HG03064 (cell line): ENCODE results near the gene CXCL8.
"Not testable (repeated sequence)": the region's sequence is repeated elsewhere in the genome, so short reads cannot be mapped to it uniquely, and the experiment has no call there.

Experiments
- ATAC-seq: cut with Tn5 transposase; IDR thresholded peaks from one replicate; pipeline ENCODE4 v1.9.1; 2021; ENCODE audit warnings: low read depth; ENCODE audit not compliant: unreplicated experiment

Gene CXCL8

DNA sequence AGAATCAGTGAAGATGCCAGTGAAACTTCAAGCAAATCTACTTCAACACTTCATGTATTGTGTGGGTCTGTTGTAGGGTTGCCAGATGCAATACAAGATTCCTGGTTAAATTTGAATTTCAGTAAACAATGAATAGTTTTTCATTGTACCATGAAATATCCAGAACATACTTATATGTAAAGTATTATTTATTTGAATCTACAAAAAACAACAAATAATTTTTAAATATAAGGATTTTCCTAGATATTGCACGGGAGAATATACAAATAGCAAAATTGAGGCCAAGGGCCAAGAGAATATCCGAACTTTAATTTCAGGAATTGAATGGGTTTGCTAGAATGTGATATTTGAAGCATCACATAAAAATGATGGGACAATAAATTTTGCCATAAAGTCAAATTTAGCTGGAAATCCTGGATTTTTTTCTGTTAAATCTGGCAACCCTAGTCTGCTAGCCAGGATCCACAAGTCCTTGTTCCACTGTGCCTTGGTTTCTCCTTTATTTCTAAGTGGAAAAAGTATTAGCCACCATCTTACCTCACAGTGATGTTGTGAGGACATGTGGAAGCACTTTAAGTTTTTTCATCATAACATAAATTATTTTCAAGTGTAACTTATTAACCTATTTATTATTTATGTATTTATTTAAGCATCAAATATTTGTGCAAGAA is 2.3 kb downstream of the CXCL8 start:
- no peak for ATAC-seq

DNA sequence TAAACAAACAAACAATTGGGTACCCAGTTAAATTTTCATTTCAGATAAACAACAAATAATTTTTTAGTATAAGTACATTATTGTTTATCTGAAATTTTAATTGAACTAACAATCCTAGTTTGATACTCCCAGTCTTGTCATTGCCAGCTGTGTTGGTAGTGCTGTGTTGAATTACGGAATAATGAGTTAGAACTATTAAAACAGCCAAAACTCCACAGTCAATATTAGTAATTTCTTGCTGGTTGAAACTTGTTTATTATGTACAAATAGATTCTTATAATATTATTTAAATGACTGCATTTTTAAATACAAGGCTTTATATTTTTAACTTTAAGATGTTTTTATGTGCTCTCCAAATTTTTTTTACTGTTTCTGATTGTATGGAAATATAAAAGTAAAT is 2.9 kb downstream of the CXCL8 start:
- ATAC-seq: no peak

DNA sequence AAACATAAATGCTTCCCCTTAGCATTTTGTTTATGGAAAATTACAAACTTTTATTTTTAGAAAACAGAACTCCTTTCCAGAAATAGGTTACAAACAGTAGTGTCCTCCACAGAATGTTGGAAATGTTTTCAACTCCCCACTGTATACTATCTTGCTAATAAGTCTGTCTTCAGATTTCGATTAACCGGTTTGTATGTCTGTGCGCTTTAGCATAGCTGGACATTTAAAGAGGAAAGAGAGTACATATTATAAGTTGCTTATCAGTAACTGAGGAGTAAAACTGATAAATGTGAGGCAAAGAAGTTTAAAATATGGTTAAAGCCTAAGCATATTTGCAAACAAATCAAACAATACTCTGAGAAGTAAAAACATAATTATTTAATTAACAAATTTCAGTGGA is 3.4 kb downstream of the CXCL8 start:
- no peak for ATAC-seq

DNA sequence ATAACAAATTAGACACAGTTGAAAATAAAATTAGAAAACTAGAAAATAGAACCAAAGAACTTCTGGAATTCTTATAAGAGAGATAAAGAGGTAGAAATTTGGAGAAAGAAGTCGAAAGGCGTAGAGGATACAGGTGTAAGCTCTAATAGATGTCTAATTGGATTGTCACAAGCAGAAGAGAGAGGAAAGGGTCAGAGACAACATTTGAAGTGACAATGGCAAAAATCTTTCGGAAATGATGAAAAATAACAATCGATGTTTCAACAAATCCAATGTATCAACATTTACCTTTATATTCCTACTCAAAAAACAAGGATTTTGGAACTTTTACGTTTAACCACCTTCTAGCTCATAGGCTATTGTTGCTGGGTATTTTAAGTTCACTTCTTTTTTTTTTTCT is 3.8 kb downstream of the CXCL8 start:
- ATAC-seq: no peak

DNA sequence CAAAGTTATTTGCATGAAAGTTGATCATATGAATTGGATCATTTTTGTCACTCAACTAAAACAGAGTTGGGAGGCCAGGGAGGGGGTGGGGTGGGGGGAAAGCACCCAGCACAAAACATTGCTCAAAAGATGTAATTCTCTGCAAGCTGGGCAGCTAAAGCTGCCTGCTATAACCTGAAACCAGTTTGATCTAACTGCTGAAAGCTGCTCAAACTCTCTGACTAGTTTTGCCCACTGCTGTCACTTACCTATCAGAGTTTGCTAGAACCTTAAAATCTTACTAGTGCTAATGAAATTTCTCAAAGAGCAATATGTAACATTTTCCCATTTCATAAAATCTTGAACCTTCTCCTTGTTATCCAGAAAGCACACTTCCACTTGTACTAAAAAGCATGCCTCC is 10.4 kb downstream of the CXCL8 start:
- no peak for ATAC-seq

DNA sequence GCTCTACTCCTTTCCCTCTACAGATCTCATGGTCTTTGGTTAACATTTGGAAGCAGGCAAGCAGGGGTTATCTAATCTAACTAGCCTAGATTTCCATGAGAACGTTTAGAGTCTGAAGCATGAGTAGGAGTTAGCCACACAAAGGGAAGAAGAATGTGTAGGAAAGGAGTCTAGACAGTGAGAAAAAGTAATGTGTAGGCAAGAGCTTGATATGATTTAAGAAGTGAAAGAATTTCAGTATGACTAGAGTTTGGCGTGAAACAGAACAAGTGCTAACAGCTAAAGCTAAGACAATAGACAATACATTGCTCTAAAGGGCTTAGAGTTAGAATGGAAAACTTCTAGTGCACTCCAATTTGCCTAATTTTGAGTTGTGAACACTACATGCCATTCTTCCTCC is 10.8 kb downstream of the CXCL8 start:
- ATAC-seq: no peak

DNA sequence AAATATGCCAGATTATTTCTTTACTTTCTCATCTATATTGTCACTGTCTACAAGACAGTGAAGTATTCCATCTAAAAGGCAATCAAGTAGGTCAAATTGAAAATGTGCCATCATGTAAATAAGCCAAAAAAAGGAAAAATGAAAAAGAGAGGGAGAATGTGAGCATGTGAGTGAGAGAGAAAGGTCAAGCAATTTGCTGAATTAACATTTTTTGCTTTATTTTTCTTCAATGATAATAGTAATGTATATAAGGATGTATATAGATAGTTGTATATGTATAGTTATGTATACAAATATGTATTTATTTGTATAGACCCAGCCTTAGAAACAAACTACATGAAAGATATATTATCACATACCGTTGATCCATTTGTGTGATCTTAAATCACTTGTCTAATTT is 11.5 kb downstream of the CXCL8 start:
- ATAC-seq: no peak

DNA sequence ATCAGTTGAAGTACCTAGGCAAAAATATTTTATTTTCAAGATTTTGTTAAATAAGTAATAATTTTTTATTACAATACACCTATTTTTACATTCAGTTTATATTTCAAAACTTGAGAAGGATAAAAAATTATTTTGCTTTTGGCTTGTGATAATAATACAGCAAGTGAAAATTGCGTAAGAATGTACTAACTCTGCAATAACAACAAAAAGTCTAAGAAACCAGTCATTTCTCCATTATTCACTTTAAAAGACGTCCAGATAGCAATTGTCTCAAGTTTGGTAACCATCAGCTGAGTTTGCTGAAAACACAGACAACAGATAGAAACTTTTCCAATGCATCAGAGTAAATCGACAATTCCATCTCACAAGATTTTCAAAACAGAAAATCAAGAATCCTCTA is 12.1 kb downstream of the CXCL8 start:
- no peak for ATAC-seq

DNA sequence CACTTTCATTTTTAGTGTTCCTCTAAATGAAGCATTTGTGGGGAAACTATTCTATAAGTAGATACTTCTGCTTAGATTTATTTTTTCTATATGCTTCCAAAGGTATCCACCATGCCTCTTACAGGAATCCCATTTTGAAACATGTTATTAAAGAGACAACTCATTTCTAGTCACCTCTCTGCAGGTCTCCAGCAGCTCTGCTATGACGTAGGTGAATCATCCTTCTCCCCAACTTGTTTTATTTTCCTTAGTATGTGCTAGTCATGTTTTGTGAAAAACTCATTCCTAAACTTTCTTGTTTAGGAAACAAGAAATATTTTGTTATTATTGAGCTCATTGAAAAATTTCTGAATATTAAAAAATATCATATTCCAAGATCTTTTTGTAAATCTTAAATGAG is 12.8 kb downstream of the CXCL8 start:
- ATAC-seq: no peak

DNA sequence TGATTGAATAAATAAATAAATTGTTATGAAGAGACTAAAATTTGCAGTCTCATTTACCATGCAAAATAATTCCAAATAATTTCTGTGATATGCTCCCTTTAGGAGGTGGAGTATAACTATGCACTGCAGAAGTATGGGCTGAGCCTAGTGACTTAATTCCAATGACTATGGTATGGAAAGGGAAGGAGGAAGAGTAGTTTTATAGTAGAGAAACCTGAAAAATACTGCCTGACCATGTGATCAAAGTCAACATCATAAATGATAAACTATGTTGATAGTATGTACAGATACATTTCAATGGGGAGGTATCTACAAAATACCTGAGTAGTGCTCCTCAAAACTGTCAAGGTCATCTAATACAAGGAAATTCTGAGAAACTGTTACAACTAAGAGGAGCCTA is 14.6 kb downstream of the CXCL8 start:
- no peak for ATAC-seq

DNA sequence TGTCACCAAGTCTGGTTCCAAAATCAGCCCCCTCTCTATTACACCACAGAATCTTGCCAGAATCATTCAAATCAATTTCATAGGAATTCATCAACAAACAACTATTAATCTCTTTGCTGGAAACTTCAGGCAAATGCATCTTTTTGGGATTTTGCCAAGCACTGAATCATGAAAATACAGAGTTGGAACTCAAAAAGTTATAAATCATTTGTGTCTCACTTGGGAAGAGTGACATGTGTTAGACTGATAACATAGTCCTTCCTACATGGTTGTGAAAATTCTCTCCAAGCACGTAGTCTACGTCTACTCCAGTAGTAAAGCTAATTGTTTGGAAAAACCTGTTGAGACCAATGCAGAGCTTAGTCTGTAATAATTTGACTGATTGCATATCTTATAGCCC is 19.0 kb downstream of the CXCL8 start:
- no peak for ATAC-seq

DNA sequence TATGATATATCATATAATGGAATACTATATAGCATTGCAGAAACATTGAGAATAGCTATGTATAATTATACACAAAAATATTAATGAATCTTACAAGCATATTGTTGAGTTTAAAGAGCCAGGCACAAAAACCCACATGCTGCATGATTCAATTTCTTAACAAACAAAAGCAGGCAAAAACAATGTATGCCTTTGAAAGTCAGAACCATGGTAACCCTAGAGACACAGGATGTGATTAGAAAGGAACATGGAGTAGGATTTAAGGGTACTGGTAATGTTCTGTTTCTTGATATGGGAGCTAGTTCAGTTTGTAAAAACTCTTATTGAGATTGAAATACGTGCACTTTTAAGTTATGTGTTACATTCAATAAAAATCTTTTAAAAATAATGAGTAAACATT is 21.5 kb downstream of the CXCL8 start:
- no peak for ATAC-seq

DNA sequence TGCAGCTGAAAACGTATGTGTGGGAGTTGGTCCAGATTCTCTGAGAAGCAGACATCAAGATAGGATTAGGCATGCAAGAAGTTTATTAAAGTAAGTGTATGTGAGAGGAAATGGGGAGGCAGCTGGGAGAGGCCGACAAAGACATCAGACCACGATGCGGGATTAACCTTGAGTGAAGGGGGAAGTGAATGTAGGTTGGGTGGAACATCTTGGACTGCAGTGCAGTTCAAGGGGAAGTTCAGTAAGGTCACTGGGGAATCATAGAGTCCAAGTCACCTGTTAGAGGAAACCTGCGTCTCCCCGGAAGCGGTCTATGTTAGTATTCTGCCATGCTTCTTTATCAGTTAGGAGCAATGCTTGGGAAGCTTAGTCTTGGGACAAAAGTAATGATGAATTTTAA is 22.0 kb downstream of the CXCL8 start:
- ATAC-seq: peak; percentile 59

DNA sequence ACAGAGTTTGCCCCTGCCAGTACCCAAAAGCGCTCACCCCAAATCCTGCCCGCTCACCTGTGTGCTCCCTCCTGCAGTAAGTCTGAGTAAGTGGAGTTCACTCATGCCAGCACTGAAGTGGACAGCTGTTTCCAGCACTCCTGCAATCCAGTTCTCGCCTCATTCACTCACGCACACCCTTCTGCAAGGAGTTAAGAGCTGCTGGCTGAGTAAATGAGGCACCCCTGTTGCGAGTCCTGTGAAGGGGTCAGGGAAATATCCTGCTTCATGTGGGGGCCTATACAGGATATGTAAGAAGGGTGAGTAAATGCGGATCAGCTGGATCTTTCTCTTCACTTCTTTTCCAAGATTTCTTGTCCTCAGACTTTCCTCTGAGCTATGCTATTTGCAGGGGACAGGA is 23.5 kb downstream of the CXCL8 start:
- no peak for ATAC-seq

DNA sequence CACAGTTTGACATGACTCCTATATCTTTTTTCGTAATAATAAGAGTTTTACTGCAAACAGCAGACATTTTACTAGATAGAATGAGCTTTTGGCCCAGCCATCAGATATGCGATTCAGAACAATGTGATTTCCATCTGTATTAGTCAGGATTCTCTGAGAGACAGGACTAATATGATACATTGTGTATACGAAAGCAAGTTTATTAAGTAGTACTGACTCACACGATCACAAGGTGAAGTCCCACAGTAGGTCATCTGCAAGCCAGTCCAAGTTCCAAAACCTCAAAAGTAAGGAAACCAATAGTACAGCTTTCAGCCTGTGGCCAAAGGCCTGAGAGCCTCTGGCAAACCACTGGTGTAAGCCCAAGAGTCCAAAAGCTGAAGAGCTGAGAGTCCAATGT is 24.1 kb downstream of the CXCL8 start:
- no peak for ATAC-seq

DNA sequence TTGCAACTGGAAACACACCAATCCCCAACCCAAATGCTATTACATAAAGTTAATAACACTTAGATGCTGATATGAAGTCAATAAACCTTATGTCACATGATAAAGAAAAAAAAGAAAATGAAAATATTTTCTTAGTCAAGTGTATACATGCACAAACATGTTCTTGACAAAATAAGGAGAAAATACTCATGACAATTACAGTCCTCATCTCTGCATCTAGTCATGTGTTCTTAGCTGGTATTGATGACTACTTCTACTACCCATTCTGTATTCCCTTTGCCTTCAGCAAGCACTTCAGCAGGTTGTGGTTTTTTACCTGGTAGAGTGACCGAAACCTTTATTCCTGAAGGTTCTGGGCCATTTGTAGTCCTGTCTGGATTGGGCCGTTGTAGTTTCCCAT is 24.9 kb downstream of the CXCL8 start:
- no peak for ATAC-seq

DNA sequence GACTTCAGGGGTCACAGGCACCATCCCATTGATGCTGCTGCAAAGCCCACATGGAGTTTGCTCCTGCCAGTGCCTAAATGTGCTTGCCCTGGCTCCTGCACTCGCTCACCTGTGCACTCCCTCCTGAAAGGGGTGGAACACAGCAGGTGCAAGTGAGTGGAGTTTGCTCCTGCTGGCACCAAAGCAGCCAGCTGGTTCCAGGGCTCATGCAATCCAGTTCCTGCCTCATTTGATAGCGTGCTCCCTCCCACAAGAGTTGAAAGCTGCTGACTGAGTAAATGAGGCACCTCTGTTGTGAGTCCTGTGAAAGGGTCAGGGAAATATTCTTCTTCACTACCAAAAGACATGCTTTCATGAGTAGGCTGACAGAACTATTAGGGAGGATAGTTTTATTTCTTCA is 30.5 kb downstream of the CXCL8 start:
- no peak for ATAC-seq

DNA sequence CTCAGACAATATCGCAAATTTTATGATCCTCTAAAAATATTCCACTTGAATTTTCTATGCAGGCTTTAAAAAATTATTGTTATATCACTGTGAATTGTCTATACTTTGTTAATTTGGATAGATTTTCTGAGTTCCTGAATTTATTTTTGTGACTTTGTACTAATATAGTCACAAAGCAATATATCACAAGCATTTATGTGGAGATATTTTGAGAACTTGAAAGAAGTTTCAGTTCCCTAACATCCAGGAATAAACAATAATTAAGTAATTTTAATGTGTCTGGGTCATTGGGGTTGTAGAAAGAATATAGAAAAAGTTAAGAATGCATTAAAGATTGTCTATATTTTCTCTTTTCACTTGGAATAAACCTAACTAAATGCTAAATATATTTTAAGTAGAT is 32.0 kb downstream of the CXCL8 start:
- ATAC-seq: no peak

DNA sequence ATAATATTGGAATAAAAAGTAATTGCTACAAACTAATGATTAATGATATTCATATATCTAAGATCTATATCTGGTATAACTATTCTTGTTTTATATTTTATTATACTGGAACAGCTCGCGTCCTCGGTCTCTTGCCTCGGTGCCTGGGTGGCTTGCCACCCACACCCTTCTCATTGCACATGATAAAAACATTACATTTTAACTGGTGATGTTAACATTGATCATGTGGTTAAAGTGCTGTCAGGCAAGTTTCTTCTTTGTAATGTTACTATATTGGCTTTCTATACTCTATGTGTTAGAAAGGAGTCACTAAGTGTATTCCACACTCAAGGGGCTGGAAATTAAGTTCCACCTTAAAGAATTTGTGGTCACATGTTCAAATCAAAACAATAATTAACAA is 34.0 kb downstream of the CXCL8 start:
- not testable (repeated sequence) for ATAC-seq

DNA sequence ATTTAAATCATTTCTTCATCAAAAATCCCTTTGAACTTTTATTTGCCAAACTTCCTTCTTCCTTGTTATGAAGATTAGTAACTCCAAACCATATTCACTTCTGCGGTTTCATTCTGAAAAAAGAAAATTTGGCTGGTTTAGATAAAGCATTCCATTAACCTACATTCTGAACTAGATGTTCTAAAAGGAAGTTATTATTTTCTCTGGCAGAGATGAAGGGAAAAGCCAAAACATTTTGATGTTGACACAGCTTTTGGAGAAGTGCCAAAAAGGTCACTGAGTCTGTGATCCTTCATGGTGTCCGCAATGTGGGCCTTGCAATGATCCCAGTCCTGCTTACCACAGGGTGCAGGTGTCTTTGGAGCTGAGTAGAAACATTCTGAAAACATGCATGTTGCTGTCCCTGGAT is 36.0 kb downstream of the CXCL8 start:
- no peak for ATAC-seq

DNA sequence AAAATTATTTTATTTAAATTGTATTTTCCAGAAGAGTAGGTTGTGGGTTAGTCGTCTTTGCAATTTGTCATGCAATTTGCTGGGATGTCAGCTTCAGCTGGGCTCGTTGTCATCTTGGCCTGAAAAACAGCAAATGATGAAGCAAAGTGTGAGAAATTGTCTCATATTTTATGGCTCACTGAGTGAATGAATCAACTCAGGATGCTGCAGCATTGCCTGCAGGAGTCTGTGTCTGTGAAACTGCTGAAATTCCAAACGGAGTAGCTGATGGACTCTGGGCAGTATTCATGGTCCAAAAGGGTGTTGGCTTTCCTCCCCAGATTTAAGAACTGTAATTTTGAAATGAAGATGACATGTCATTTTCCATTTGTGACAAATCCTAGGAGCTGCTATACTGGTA is 37.2 kb downstream of the CXCL8 start:
- no peak for ATAC-seq

DNA sequence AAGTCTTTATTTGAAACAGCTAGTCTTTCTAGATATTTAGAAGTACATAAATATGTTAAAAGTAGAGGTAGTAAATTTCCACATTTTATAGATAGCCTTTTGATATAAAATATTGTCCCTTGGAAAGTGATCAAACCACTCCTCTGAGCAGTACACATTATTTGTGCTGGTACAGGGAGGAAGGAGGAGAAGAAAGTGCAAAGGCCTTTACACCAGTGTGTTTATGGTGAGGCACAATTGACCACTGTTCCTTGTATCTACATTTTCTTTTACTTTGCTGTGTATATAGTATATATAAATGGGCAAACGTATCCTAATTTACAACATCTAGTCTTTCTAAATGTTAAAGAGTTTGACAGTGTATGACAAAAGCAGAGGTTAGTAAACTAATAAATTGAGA is 39.9 kb downstream of the CXCL8 start:
- ATAC-seq: no peak

DNA sequence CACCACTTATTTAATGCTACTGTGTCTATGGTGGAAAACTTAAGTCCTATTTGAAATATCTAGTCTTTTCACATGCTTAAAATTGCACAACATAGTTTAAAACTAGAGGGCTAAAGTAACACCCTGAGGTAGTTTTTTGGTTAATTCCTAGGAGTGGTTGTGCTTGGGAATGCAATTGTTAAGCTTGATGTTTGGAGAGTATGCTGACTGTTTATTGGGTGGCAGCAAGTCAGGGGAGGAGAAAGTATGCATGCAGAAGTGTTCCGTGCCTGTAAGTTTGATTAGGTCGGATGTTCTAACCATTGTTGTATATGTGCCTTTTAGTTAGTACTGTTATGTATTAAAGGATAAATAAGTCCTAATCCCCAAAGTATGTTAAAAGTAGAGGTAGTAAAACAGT is 40.5 kb downstream of the CXCL8 start:
- no peak for ATAC-seq
